COLO829 (cell line): ENCODE data around the gene NTN1.

Source experiments
- DNase-seq: peaks from one replicate; pipeline ENCODE4 v3.0.0; 2012; ENCODE audit warnings: low spot score

Gene NTN1

DNA sequence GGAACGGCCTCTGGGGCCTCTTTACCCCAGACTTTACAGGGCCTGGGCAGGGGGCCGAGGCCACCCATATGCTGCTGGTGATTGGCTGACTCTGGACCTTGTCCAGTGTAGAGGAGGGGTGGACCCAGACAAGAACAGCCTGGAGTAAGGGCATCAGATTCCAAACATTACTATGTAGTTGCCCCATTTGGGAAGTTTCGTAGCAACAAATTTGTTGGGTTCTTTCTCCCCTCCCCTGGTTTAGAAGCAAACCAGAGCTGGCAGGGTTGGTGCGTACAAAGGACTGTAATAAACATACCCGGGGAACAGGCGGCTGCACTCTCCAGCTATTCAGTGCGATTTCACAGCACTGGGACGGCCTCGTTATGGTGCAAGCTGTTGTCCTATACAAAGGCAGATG is 145.5 kb downstream of the NTN1 start:
- DNase-seq = no peak

DNA sequence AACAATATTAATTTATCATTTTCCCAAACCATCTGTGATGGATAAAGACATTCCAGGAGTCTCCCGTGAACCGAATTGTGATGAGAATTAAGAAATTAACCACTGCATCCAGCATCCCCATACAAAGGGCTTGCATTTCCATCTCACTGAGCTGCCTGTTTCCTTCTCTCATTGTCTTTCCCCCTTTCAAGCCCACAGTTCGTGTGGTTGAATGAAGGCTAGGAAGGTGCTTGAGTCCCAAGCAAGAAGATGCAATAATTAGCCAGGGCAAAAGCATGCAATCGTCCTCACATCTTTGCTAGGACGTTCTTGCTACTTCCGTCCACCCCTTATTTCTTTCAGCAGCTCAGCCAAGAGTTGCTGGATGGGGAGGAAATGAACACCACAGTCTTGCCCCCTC is 146.1 kb downstream of the NTN1 start:
- no peak for DNase-seq

DNA sequence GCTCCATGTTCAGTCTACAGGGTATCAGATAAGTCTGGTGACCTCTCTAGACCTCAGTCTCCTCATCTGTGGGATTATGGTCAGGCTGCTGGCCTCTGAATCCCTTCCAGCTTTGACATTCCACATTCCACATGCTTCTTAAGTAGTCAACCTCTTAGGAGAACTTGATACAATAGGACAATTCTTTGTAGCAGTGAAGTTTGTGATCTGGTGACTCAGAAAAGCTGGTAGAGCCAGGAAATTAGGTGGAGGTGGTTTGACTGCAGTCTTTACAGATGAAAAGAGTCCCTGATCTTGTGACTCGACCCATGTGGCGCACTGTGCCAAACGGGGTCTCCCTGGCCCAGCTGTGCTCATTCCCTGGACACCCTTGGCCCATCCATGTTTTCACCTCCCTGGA is 147.8 kb downstream of the NTN1 start:
- DNase-seq = peak; percentile 81

DNA sequence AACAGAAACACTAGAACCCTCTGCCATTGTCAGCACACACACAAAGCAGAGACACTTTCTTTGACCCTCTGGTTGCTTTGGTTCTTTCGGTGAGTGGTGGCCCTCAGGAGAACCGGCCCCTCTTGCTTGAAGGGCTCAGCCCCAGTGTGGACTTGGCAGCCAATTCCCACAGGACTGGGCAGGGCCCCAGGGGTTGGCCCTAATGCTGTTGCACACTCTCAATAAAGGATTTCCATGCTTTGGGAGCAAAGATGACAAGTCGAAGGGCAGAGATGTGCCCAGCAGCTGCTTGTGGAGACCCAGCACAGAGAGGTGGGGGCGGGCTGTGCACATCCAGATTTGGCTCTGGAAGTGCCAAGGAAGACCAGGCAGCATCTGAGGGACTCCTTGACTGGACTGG is 149.0 kb downstream of the NTN1 start:
- no peak for DNase-seq

DNA sequence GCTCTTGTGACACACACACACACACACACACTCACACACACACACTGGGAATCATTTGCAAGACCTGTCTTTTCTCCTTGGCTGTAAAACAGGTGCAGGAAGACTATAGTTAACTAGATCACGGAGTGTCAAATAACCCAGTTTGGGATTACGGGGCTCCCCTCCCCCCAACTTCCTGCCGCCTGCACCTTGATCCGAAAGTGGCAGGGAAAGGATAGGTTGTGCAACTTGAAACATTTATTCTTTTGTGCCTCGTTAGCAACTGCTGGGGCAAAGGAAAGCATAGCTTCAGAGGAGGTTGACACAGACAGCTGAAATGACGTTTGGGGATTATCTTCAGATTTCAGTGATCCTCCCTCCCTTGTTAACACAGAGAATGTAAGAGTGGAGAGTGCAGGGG is 149.5 kb downstream of the NTN1 start:
- no peak for DNase-seq

DNA sequence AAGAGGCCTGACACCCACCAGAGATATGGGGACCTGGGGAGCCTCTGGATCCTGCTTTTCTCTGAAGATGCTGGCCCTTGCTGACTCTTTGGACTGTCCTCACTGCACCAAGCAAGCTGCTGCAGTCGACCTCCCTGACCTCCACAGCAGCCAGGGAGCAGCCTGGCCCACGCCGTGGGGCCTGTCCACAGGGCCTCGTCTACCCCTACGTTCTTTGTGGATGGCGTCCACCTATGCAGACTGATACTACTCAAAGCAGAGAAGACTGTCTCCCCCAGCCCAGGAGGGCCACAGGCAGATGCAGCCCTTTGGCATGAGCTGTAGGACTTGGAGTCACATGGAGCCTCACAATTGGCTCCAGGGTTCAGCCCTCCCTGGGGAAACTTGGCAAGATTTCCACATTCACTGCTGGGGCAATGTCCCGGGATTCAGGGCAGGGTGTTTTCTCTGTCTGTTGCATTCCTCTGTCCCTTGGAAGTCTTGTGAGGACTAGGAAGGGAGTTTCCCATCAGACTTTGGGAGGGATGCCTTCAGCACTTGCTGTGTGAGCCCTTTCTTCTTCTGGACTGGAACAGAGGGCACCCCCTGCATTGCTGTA is 152.2 kb downstream of the NTN1 start:
- no peak for DNase-seq

DNA sequence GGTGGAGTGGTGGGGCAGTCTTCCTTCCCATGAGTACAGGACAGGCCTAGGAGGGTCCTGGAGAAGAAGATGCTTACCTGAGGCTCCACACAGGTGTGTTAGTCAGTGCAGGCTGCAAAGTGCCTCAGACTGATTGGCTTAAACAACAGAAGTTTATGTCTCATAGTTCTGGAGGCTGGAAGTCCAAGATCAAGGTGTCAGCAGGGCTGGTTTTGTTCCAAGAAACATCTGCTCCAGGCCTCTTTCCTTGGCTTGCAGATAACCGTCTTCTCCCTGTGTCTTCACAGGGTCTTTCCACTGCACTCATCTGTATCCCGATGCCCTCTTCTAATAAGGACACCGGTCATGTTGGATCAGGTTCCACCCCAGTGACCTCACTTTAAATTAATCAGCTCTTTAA is 153.0 kb downstream of the NTN1 start:
- DNase-seq = no peak

DNA sequence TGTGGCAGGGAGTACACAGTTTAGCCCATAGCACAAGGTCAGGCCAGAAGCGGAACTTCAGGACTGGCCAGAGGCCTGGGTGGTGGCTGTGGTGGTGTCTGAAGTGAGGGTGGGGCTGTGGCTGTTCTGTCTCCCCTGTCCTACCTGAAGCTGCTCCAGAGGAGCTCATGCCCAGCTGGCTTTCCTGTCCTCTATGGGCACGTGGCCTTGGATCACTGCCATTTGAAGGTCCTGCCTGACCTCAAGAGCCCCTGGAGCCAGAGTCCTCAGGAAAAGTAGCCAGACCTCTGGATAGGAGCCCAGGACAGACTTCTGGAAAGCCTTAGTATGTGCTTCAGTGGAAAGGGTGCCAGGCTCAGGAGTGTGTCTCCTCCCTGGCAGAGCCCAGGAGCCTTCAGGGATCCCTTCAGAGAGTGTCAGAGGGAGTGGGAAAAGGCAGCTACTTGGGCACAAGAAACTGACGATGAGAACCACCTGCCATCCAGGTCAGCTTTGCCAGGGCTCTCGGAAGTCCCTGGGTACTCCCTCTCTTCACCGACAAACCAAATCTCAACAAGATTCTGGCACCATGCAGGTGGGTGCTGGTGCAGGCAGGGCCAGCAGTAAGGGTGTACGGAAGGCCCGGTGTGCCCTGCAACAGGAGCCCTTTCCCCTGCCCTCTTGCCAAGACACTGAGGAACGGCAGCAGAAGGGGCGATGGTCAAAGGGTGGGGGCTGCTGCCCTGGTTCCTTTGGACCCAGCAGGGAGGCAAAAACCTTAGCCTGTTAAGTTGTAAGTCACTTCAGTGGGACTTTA is 153.7 kb downstream of the NTN1 start:
- no peak for DNase-seq

DNA sequence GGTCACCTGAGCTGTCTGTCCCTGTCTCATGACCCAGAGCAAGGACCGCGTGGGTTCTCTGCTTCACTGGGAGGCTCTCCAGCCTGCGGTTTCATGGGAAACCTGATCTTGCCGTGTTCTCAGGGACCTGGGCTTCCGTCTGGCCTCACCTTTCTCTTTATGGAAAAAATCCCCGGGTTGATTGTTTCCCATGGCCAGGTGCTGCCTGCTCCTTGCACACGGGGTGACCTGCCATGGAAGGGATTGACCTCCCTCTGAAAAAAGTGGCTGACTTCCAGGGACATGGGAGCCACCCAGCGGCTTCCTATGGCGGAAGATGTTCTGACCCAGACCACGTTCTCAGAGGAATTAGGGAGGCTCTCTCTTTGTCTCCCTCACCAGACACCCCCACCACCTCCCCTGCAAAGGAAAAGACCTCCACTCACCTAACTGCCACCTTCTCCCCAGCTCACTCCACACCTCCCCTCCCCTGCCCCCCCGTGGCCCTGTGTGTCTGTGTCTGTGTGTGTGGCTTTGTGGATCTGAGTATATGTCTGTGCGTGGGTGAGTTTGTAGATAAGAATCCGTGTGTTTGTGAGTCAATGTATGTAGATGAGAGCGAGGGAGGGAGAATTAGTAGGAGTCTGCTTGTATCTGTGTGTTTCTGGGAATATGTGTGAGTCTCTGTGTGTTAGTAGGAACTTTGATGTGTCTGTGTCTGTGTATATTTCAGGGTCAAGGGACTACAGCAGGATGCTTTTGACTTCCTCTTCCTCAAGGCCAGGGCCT is 154.6 kb downstream of the NTN1 start:
- DNase-seq = no peak

DNA sequence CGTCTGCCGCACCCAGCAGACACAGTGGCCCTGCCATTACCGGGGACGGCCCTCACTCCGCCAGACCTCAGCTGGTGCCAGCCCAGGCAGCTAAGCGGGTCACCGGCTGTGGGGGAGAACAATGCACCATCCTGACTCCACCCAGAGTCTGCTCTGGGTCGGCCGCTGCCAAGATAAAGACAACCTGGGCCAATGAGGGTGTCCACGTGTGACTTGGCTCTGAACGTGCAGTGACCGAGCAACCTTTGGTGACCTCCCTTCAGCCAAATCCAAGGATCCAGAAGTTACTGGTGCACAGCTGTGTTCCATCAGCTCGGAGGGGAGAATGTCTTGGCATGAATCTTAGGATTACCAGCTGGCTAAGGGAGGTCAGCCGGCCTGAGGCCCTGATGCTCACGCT is 155.9 kb downstream of the NTN1 start:
- no peak for DNase-seq

DNA sequence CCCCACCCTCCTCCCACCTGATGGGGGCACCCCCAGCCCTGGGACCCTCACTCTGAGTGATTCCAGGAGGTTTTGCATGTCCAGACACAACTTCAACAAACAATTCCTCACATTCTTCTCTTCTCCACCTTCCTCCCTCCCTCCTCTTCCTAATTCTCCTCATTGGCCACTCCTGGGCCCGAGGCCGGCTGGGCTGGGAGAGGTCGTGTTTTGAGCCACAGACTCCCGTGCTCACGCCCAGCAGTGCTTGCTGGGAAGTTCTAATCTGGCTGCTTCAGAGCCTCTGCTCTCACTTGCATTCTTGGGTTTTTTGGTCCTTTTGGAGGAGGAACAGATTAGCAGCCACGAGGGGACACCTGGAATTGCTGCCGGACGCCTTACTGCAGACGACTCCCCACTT is 157.0 kb downstream of the NTN1 start:
- DNase-seq = no peak

DNA sequence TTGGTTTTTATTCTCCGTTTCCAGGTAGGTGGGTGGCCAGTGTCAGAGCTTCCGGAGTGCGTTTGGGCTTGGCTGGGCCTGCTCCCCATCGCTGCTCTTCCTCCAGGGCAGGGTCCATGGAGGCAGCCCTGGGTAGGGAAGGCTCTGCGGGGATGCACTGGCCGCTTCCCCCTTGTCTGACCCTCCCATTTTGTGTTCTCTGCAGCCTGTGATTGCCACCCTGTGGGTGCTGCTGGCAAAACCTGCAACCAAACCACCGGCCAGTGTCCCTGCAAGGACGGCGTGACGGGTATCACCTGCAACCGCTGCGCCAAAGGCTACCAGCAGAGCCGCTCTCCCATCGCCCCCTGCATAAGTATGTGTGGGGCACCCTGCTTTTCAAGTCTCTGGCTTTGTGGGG is 158.3 kb downstream of the NTN1 start:
- DNase-seq = no peak

DNA sequence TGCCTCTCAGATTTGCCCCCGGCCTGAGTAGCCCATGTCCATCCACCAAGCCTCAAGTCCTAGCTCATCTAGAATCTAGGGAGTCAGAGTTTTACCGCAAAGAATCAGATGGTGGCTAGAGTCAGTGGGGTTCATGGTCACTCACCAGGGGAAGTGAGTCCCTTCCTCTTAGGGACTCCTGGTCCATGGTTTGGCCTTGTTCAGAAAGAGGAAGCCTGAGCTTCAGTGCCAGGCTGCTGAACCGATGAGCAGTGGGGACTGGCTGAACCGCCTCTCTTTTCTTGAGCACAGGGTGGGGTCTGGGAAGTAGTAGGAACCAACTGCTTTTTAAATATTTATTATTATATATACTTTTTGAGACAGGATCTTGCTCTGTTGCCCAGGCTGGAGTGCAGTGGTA is 160.3 kb downstream of the NTN1 start:
- DNase-seq = no peak

DNA sequence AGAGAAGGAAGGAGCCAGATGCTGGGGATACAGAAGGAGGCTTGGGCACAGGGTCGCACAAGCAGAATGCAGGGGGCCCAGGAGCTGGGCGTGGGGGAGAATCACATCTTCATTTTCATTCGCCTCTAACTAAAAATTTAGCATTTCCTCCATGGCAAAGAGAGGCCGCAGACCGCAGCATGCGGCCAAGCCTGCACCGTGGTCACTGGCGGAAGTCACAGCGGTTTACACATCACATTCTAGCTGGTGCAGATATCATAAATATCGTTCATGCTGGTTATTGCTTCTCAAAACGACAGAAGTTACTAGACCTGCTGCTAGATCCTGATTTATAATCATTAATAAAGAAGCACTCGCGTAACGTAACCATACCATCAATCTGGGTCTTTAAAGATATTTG is 162.0 kb downstream of the NTN1 start:
- no peak for DNase-seq

DNA sequence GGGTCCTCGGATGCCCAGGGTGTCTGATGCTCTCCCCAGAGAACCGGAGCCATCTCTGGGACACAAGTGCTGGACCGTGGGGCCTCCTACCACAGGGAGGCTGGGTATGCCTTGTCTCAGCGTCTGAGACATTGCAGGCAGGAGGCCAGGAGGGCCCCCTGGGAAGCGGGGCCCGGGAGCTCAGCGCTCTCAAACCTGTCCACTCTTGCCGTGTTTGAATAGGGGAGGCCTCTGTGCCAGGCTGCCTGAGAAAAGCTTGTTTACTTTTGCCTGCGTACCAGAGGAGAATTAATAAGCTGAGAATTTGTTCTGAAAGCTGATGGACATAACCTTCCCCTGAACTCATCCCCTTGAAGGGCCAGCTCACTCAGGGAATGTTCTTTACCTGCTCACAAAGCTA is 163.8 kb downstream of the NTN1 start:
- DNase-seq = no peak

DNA sequence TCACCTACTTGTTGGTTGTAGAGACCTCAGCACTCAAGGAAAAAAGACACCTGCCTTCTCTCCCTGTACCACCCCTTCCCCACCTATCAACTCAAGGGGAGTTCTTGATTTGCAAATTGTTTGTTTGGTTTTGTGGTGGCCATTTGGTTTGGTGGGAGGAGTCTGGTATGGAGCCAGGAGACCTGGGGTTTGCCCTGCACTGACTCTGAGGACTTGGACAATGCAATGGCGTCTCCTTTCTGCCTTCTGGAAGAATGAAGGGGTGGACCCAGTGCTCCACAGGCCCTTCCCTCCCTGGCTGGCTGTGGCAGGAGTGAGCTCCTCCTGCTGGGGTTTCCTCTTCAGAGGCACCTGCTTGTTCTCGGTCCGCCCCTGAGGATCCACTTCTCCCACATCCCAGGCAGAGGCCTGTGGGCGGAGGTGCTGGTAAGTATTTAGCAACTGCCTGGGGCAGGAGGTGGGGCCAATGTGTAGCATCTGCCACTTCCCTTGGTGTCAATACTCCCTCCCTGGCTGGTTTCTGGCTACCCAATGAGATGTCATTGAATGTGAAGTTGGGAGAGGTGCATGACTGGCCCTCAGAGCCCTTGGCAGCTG is 164.5 kb downstream of the NTN1 start:
- DNase-seq = no peak

DNA sequence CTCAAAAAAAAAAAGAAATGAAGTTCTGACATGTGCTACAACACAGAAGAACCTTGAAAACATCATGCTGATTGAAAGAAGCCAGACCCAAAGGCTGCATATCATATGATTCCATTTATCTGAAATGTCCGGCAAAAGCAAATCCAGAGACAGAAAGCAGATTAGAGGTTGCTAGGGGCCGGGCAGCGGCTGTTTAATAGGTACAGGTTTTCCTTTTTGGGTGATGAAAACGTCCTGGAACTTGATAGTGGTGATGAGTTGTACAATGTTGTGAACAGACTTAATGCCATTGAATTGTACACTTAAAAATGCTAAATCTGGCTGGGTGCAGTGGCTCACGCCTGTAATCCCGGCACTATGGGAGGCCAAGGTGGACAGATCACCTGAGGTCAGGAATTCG is 166.5 kb downstream of the NTN1 start:
- DNase-seq = no peak

DNA sequence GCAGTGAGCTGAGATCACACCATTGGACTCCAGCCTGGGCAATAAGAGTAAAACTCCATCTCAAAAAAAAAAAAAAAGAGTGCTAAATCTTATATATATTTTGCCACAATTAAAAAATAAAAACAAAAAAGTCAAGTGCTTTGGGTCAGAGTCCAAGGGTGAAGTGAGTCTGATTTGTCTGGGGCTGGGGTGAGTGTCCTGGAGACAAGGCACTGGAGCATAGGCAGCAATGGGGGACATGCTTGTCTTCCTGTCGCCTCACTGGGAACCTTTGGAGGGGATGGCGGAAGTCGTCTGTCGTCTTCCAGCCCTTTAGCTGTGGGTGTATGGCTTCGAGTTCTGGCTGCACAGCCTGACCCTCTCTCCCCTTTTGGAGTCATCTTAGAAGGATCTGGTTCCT is 167.1 kb downstream of the NTN1 start:
- DNase-seq = no peak

DNA sequence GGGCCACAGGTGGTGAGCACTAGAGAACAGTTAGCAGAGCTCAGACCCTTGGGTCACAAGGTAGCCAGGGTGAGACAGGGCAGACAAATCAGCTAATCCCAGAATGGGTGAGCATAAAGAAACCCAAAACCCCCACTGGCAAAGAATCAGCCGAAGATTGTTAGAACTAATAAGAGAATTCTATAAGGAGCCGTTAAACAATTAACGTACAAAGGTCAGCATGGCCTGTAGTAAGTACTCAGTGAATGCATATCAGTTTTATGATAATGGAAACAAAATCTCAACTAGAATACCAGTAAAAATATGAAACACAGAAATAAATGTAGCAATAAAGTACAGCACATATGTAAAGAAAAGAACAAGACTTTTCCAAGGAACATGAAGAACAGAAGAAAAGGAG is 168.6 kb downstream of the NTN1 start:
- DNase-seq = no peak

DNA sequence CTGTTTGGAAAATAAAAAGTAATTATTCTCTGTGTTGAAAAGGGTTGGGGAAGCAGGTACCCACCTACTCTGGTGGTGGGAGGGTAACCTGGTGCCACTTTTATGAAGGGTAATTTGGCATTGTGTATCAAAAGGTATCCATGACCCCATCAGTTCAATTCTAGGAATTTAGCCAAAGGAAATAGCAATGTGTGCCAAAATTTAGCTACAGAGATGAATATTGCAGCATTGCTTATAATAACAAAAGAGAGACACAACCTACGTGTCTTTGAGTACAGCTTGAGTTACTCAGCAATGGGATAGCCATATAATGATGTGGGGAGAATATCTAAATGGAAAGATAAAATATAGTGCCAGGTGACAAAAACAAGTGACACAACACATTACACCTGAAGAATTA is 170.7 kb downstream of the NTN1 start:
- DNase-seq = no peak

DNA sequence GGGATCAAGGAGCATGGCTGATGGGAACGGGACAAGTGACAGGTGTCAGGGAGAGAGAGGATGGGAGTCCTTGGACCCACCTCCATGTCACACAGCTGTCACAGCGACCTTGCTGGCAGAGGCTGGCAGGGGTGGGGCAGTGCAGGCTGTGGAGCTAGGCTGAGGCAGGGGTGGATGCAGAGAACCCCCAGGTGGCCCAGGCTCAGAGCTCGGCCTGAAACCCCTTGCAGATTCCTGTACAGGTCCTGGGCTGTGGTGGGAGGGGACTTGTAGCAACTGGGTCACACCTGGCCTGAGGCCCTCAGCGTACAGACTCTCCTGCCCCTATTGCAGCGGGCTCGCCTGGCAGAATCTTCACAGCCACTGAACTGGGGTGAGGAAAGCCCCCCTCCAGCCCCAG is 174.1 kb downstream of the NTN1 start:
- DNase-seq = no peak

DNA sequence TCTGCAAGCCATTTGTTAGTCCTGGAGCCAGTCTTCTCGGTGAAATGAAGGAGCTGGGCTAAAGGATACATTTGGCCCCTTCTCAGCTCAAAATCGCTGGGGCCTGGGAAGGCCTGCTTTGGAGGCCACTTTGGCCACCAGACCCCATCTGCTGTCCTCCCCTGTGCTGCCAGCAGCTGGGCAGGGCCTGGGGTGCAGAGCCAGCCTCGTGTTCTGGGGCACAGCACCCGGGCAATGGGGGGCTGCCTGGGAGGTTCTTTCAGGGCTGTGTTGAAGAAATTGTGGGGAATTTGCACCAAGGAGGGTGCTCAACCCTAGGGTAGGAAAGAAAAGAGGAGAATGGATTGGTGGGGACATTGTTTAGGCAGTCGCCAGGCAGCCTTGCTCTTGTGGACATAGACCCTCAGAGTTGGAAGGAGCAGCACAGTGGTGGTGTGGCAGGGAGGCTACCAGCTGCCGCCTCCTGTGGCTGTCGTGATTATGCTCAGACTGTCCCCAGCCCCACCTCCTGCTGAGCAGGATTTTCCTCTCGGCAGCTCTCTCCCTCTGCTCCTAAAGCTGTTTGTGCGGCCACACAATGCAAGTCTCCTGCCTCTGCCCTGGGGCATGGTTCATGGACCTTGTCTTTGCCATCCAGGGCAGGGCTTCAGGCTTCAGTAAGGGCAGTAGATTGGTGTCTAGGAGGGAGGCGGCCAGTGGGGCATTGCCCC is 174.8 kb downstream of the NTN1 start:
- DNase-seq = no peak
